Endothelial cell of hepatic sinusoid (primary cell): Measurements from ENCODE around the gene USP49.

Source experiments
- in situ Hi-C: cut with HindIII; loops from 2 replicates; pipeline ENCODE4 v1.10.0; 2017; ENCODE audit warnings: low sequenced_read_pairs

Gene USP49

GRCh38 chr6:41932378-41932777 lies 37.2 kb upstream of the USP49 start:
- in situ Hi-C loops = loop anchor here (5.0 to 25.0 kb wide), 3 partner anchors 60 to 145 kb away; partner anchors contain the start of genes FRS3, PRICKLE4 and TOMM6

- in situ Hi-C loops = loop anchor here (5.0 to 25.0 kb wide), 3 partner anchors 59 to 144 kb away; partner anchors contain the start of genes FRS3, PRICKLE4 and TOMM6
Observed at GRCh38 chr6:41931792-41932191, 36.6 kb upstream of the USP49 start.

- in situ Hi-C loops = loop anchor here (5.0 to 25.0 kb wide), 3 partner anchors 58 to 143 kb away; partner anchors contain the start of genes FRS3, PRICKLE4 and TOMM6
Observed at GRCh38 chr6:41929924-41930323, 34.7 kb upstream of the USP49 start.

GRCh38 chr6:41927253-41927652 lies 32.1 kb upstream of the USP49 start:
- in situ Hi-C loops = loop anchor here (25.0 kb wide), 1 partner anchor 140 kb away; the partner anchor contains the start of genes FRS3, PRICKLE4 and TOMM6

GRCh38 chr6:41922154-41922553 lies 27.0 kb upstream of the USP49 start:
- in situ Hi-C loops = no loop called here

GRCh38 chr6:41921712-41921998 lies 26.5 kb upstream of the USP49 start:
- in situ Hi-C loops = no loop called here

GRCh38 chr6:41920921-41921711 lies 25.9 kb upstream of the USP49 start, which contains the start of the genes BYSL and MED20:
Gene BYSL (plus strand): TSS chr6:41921499. CDS start chr6:41921563, 64 bp downstream.
Gene MED20 (minus strand): TSS chr6:41921139. CDS start chr6:41921018, 121 bp downstream.
- in situ Hi-C loops = no loop called here

GRCh38 chr6:41917528-41917927 lies 22.4 kb upstream of the USP49 start:
- in situ Hi-C loops = no loop called here

GRCh38 chr6:41914869-41915530 lies 19.8 kb upstream of the USP49 start:
- in situ Hi-C loops = no loop called here

GRCh38 chr6:41914343-41914742 lies 19.2 kb upstream of the USP49 start:
- in situ Hi-C loops = no loop called here

GRCh38 chr6:41909727-41910126 lies 14.6 kb upstream of the USP49 start:
- in situ Hi-C loops = no loop called here

- in situ Hi-C loops = no loop called here
Observed at GRCh38 chr6:41901882-41902519, 6.8 kb upstream of the USP49 start.

GRCh38 chr6:41900861-41901260 lies 5.7 kb upstream of the USP49 start:
- in situ Hi-C loops = no loop called here

- in situ Hi-C loops = no loop called here
Observed at GRCh38 chr6:41896281-41896680, 1.1 kb upstream of the USP49 start.

GRCh38 chr6:41894366-41895299 lies 542 bp downstream of the USP49 start:
- in situ Hi-C loops = no loop called here

GRCh38 chr6:41892921-41893564 lies 2.1 kb downstream of the USP49 start:
- in situ Hi-C loops = no loop called here

GRCh38 chr6:41887331-41887751 lies 7.8 kb downstream of the USP49 start:
- in situ Hi-C loops = no loop called here

- in situ Hi-C loops = no loop called here
Observed at GRCh38 chr6:41885930-41886329, 9.2 kb downstream of the USP49 start.

GRCh38 chr6:41884957-41885356 lies 10.2 kb downstream of the USP49 start:
- in situ Hi-C loops = no loop called here

GRCh38 chr6:41881506-41881905 lies 13.7 kb downstream of the USP49 start:
- in situ Hi-C loops = no loop called here
